ENCODE data around the gene CTIF. TPM values are rescaled to one million over a fixed set of nuclear protein-coding genes. Genes with fewer than 3 reads are reported as not detected.

The CTIF gene
- polyA plus RNA-seq, 4 donors, result 8.1 to 22.6 (median 11.3) TPM

DNA sequence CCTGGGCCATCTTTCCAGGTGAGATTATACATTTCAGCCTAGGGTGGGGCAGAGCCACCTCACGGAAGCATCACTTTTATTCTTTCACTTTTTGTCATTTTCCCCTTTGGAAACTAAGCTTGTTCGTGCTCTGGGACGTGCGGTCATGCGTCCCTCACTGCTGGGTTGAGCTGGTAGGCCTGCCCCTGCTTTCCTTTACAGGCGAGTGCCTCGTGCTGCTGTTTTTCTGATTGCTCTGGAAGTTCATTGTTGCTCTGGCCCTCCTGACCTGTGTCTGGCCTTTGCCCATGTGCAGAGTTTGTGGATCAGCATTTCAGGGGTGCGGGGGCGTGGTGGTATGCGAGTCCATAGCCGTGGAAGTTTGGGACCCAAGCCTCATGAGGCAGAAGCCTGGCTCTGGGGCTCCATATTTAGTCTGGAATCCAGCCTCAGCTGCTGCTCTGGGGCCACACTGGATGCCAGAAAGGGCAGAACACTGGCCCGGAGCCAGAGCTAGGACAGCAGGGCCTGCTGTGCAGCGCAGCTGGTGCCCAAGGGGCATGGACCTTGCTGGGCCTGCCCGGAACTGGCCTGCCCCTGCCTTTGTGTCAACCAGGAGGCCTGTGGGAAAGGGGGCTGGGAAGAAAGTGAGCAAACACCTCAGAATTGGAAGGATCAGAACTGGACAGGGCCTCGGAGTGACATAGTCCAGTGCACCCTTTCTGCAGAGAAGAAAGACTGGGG is 51.1 kb downstream of the CTIF start:
- no peaks in the 10 kb centered on the region for H3K4me1 ChIP-seq (ENCODE audit: control insufficient read depth in 3 of 3, insufficient read depth in 2 of 3, low read depth in 1 of 3, low read length in 2 of 3)
- H3K36me3 ChIP-seq (ENCODE audit: control insufficient read depth in 3 of 3, insufficient read depth in 2 of 3, low read depth in 1 of 3, low read length in 3 of 3), result peaks cover 0 to 7% (median 0%) of the 10 kb centered on the region in 3 donors
- H3K27ac ChIP-seq (ENCODE audit: low read depth in 1 of 3, low read length in 2 of 3), result no peak overlapping the region
- no peak overlapping the region for H3K4me3 ChIP-seq (ENCODE audit: low read depth in 1 of 3, low read length in 3 of 3)
- FAIRE-seq, result no peak
- no peak for DNase-seq
- H3K27me3 ChIP-seq (ENCODE audit: control insufficient read depth in 3 of 3, insufficient read depth in 3 of 3, low read length in 3 of 3), result no peaks in the 10 kb centered on the region
- peaks cover 0 to 3% of the 10 kb centered on the region in 2 donors for H3K9me3 ChIP-seq (ENCODE audit: control insufficient read depth in 2 of 2, insufficient read depth in 1 of 2, low read depth in 1 of 2, low read length in 1 of 2)
- 78 to 83% (median 82%) methylated on average over 15 of the region's 15 CpGs for WGBS, 3 donors

DNA sequence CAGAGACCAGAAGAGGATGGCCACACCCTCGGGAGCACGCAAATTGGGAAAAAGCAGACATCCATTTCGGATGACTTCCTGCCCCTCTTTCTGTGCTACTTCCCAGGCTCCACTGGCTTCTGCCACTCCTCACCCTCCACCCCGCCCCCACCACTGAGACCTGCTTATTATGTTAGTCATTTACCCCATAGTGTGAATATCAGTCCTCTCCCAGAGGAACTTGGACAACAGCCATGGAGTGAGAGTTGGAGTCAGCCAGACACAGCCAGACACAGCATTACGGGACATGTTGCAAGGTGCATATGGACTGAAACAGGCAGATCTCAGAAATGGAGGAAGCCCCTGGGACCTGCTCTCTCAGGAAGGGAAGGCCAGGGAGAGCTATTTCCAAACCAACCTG is 51.8 kb downstream of the CTIF start:
- FAIRE-seq (no peak), DNase-seq (no peak)
- Histone ChIP-seq H3K4me3 (ENCODE audit: low read depth in 1 of 3, low read length in 3 of 3) (no peak overlapping the region), H3K9me3 (ENCODE audit: control insufficient read depth in 2 of 2, insufficient read depth in 1 of 2, low read depth in 1 of 2, low read length in 1 of 2) (peaks cover 0 to 3% of the 10 kb centered on the region in 2 donors), H3K4me1 (ENCODE audit: control insufficient read depth in 3 of 3, insufficient read depth in 2 of 3, low read depth in 1 of 3, low read length in 2 of 3) (no peaks in the 10 kb centered on the region), H3K36me3 (ENCODE audit: control insufficient read depth in 3 of 3, insufficient read depth in 2 of 3, low read depth in 1 of 3, low read length in 3 of 3) (peaks cover 0 to 12% (median 0%) of the 10 kb centered on the region in 3 donors), H3K27ac (ENCODE audit: low read depth in 1 of 3, low read length in 2 of 3) (no peak overlapping the region), H3K27me3 (ENCODE audit: control insufficient read depth in 3 of 3, insufficient read depth in 3 of 3, low read length in 3 of 3) (no peaks in the 10 kb centered on the region)
- 94 to 95% (median 95%) methylated on average over 5 of the region's 5 CpGs for WGBS, 3 donors

DNA sequence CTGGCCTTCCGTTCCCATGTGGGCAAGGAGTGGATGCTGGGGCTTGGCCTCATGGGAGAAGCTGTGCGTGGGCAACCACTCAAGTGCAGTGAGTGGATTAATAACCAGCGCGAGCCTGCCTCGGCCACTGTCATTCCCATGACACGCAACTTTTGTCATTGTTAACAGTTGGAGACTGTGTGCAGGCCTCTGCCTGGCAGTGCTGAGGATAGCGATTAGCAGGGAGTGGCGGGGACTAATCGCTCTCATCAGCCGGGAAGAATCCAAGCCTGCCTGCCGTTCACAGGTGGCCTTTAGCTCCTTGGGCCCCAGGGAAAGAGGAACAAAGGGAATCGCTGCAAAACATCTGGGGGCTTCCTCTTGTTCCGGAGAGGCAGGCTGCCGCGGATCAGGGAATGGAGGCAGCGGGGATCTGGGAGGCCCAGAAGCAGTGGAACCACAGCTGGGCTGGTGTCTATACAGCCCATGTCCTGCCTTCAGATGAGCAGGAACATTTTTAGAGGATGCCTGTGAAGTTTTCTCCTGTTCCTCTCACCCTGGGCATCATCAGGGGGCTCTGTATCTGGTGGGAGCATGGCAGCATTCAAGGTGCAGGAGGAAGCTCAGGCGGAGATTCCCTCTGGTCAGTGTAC is 53.8 kb downstream of the CTIF start:
- no peak for DNase-seq
- 86 to 96% (median 95%) methylated on average over 17 of the region's 17 CpGs for WGBS, 3 donors

DNA sequence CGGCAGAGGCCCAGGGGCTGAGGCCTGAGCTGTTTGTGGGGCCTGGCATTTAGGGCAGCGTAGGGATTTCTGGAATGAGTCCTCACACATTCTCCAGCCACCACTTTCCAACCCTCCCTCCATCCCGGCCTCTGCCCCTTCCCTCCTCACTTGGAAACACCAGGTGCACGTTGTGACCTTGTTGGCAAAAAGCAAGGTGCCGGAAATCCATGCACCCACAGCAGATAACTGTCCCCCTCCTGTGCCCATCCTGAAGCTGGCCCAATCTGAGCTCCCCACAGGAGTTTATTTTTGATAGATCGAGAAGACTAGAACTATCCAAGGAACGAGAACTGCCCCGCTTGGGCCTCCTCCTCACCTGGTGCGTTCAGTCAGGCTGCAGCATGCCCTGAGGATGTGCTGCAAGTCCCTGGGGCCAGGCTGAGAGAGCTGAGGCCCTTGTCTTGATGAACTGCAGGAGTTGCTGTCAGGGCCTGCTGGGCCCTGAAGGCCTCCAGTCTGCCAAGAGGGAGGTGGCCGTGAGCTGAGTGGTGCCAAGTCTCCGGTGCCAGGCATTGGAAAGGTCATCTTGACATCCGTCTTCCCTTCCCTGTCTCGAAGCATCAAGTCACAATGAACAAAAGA is 55.8 kb downstream of the CTIF start:
- no peak overlapping the region for H3K27ac ChIP-seq (ENCODE audit: low read depth in 1 of 3, low read length in 2 of 3)
- H3K4me3 ChIP-seq (ENCODE audit: low read depth in 1 of 3, low read length in 3 of 3), result no peak overlapping the region
- 90 to 91% (median 91%) methylated on average over 13 of the region's 13 CpGs for WGBS, 3 donors

More for the DNA sequence above, 53.8 kb downstream of the CTIF start:
- Histone ChIP-seq H3K27me3 (ENCODE audit: control insufficient read depth in 3 of 3, insufficient read depth in 3 of 3, low read length in 3 of 3) (no peaks in the 10 kb centered on the region), H3K36me3 (ENCODE audit: control insufficient read depth in 3 of 3, insufficient read depth in 2 of 3, low read depth in 1 of 3, low read length in 3 of 3) (peaks cover 0 to 13% (median 0%) of the 10 kb centered on the region in 3 donors), H3K4me1 (ENCODE audit: control insufficient read depth in 3 of 3, insufficient read depth in 2 of 3, low read depth in 1 of 3, low read length in 2 of 3) (no peaks in the 10 kb centered on the region), H3K27ac (ENCODE audit: low read depth in 1 of 3, low read length in 2 of 3) (no peak overlapping the region), H3K4me3 (ENCODE audit: low read depth in 1 of 3, low read length in 3 of 3) (no peak overlapping the region), H3K9me3 (ENCODE audit: control insufficient read depth in 2 of 2, insufficient read depth in 1 of 2, low read depth in 1 of 2, low read length in 1 of 2) (peaks cover 0 to 3% of the 10 kb centered on the region in 2 donors)
- FAIRE-seq, result no peak

DNA sequence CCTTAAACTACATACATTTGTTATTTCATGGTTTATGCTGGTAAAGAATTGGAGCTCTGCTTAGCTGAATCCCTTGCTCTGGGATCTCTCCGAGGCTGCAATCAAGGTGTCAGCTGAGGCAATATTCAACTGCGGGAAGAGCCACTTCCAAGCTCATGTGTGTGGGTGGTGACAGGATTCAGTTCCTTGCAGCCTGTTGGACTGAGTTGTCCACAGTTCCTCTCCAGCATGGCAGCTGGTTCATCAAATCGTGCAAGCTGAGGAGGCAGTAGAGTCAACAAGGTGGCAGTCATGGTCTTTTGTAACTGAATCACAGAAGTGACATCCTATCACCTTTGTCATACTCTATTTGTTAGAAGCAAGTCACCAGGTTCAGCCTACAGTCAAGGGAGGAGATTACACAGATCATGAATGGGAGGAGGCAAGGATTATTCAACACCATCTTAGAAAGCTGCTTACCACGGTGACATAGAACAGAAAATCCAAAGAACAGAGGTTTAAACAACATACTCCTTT is 56.9 kb downstream of the CTIF start:
- FAIRE-seq, result no peak
- 92 to 95% (median 94%) methylated on average over 4 of the region's 4 CpGs for WGBS, 3 donors

More for the DNA sequence above, 55.8 kb downstream of the CTIF start:
- no peak for DNase-seq
- H3K36me3 ChIP-seq (ENCODE audit: control insufficient read depth in 3 of 3, insufficient read depth in 2 of 3, low read depth in 1 of 3, low read length in 3 of 3), result peaks cover 0 to 13% (median 0%) of the 10 kb centered on the region in 3 donors
- FAIRE-seq, result no peak
- no peaks in the 10 kb centered on the region for H3K27me3 ChIP-seq (ENCODE audit: control insufficient read depth in 3 of 3, insufficient read depth in 3 of 3, low read length in 3 of 3)
- no peaks in the 10 kb centered on the region for H3K4me1 ChIP-seq (ENCODE audit: control insufficient read depth in 3 of 3, insufficient read depth in 2 of 3, low read depth in 1 of 3, low read length in 2 of 3)
- no peaks in the 10 kb centered on the region for H3K9me3 ChIP-seq (ENCODE audit: control insufficient read depth in 2 of 2, insufficient read depth in 1 of 2, low read depth in 1 of 2, low read length in 1 of 2)

DNA sequence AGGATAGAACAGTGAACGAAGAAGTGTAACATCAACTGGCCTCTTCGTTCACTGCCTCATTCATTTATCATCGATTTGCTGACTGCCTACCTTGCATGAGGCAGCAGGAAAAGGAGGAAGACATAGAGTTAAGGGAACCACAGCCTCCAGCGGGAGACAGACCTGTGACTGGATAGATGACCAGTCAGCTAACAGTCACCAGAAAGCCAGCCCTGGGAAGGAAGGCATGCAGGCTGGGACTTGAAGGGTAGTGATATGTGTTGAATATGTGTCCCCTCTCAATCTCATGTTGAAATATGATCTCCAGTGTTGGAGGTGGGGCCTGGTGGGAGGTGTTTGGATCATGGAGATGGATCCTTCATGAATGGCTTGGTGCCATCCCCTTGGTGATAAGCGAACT is 58.3 kb downstream of the CTIF start:
- no peaks in the 10 kb centered on the region for H3K27me3 ChIP-seq (ENCODE audit: control insufficient read depth in 3 of 3, insufficient read depth in 3 of 3, low read length in 3 of 3)
- WGBS, 3 donors, result 77 to 84% (median 80%) methylated on average over 5 of the region's 5 CpGs
- H3K4me3 ChIP-seq (ENCODE audit: low read depth in 1 of 3, low read length in 3 of 3), result no peak overlapping the region
- no peaks in the 10 kb centered on the region for H3K4me1 ChIP-seq (ENCODE audit: control insufficient read depth in 3 of 3, insufficient read depth in 2 of 3, low read depth in 1 of 3, low read length in 2 of 3)
- no peak overlapping the region for H3K27ac ChIP-seq (ENCODE audit: low read depth in 1 of 3, low read length in 2 of 3)
- H3K9me3 ChIP-seq (ENCODE audit: control insufficient read depth in 2 of 2, insufficient read depth in 1 of 2, low read depth in 1 of 2, low read length in 1 of 2), result no peaks in the 10 kb centered on the region
- FAIRE-seq (no peak), DNase-seq (no peak)
- H3K36me3 ChIP-seq (ENCODE audit: control insufficient read depth in 3 of 3, insufficient read depth in 2 of 3, low read depth in 1 of 3, low read length in 3 of 3), result peaks cover 0 to 8% (median 0%) of the 10 kb centered on the region in 3 donors

More for the DNA sequence above, 56.9 kb downstream of the CTIF start:
- Histone ChIP-seq H3K9me3 (ENCODE audit: control insufficient read depth in 2 of 2, insufficient read depth in 1 of 2, low read depth in 1 of 2, low read length in 1 of 2) (no peaks in the 10 kb centered on the region), H3K36me3 (ENCODE audit: control insufficient read depth in 3 of 3, insufficient read depth in 2 of 3, low read depth in 1 of 3, low read length in 3 of 3) (peaks cover 0 to 13% (median 0%) of the 10 kb centered on the region in 3 donors), H3K4me3 (ENCODE audit: low read depth in 1 of 3, low read length in 3 of 3) (no peak overlapping the region), H3K27ac (ENCODE audit: low read depth in 1 of 3, low read length in 2 of 3) (no peak overlapping the region), H3K27me3 (ENCODE audit: control insufficient read depth in 3 of 3, insufficient read depth in 3 of 3, low read length in 3 of 3) (no peaks in the 10 kb centered on the region), H3K4me1 (ENCODE audit: control insufficient read depth in 3 of 3, insufficient read depth in 2 of 3, low read depth in 1 of 3, low read length in 2 of 3) (no peaks in the 10 kb centered on the region)
- no peak for DNase-seq

DNA sequence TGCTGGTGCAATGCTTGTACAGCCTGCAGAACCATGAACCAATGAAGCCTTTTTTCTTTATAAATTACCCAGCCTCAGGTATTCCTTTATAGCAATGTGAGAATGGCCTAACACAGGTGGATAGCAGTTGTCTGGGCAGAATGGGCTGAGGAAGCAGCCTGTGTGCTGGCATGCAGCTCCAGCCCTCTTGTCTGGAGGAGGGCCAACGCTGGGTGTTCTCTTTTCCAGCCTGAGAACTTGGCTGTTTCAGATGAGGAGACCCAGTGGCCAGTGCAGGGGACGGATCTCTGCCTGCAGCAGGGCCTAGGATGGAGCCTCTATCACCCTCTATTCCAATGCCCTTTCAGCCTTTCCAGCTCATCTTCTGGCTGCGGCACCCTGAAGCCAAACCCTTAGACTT is 58.8 kb downstream of the CTIF start:
- Histone ChIP-seq H3K4me3 (ENCODE audit: low read depth in 1 of 3, low read length in 3 of 3) (no peak overlapping the region), H3K27ac (ENCODE audit: low read depth in 1 of 3, low read length in 2 of 3) (no peak overlapping the region), H3K4me1 (ENCODE audit: control insufficient read depth in 3 of 3, insufficient read depth in 2 of 3, low read depth in 1 of 3, low read length in 2 of 3) (no peaks in the 10 kb centered on the region), H3K9me3 (ENCODE audit: control insufficient read depth in 2 of 2, insufficient read depth in 1 of 2, low read depth in 1 of 2, low read length in 1 of 2) (no peaks in the 10 kb centered on the region), H3K36me3 (ENCODE audit: control insufficient read depth in 3 of 3, insufficient read depth in 2 of 3, low read depth in 1 of 3, low read length in 3 of 3) (peaks cover 0 to 8% (median 0%) of the 10 kb centered on the region in 3 donors), H3K27me3 (ENCODE audit: control insufficient read depth in 3 of 3, insufficient read depth in 3 of 3, low read length in 3 of 3) (no peaks in the 10 kb centered on the region)
- no peak for DNase-seq
- 84 to 91% (median 87%) methylated on average over 3 of the region's 3 CpGs for WGBS, 3 donors
- no peak for FAIRE-seq

DNA sequence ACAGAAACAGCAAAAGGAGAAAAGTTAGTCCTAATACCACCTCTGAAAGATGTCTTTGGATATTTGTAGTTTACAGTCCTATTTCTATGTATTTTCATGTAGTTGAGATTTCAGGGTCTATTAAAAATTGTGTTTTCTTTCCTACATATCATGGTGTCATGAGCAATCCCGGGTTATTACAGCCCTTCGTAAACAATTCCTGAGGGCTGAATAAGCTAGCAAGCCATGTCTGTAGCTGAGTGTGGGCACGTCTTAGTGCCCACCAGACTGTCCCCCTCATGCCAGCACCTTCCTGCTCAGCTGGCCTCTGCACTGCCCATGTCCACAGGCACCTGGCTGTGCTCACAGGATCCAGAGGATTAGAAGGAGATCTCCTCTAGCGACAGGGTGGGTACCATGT is 60.6 kb downstream of the CTIF start:
- FAIRE-seq, result no peak
- whole genome bisulfite sequencing, 3 donors, result 90 to 91% (median 90%) methylated on average over 4 of the region's 4 CpGs
- peaks cover 0 to 8% (median 0%) of the 10 kb centered on the region in 3 donors for H3K36me3 ChIP-seq (ENCODE audit: control insufficient read depth in 3 of 3, insufficient read depth in 2 of 3, low read depth in 1 of 3, low read length in 3 of 3)
- no peaks in the 10 kb centered on the region for H3K27me3 ChIP-seq (ENCODE audit: control insufficient read depth in 3 of 3, insufficient read depth in 3 of 3, low read length in 3 of 3)
- no peak for DNase-seq
- H3K9me3 ChIP-seq (ENCODE audit: control insufficient read depth in 2 of 2, insufficient read depth in 1 of 2, low read depth in 1 of 2, low read length in 1 of 2), result no peaks in the 10 kb centered on the region
- no peak overlapping the region for H3K4me3 ChIP-seq (ENCODE audit: low read depth in 1 of 3, low read length in 3 of 3)
- H3K27ac ChIP-seq (ENCODE audit: low read depth in 1 of 3, low read length in 2 of 3), result no peak overlapping the region
- no peaks in the 10 kb centered on the region for H3K4me1 ChIP-seq (ENCODE audit: control insufficient read depth in 3 of 3, insufficient read depth in 2 of 3, low read depth in 1 of 3, low read length in 2 of 3)

All from small intestine (tissue), 7 donors.